ENCODE results near the gene GBP7.
A peak's percentile ranks its signal among the peaks of the same experiment; 100 is the strongest.

The GBP7 gene

DNA sequence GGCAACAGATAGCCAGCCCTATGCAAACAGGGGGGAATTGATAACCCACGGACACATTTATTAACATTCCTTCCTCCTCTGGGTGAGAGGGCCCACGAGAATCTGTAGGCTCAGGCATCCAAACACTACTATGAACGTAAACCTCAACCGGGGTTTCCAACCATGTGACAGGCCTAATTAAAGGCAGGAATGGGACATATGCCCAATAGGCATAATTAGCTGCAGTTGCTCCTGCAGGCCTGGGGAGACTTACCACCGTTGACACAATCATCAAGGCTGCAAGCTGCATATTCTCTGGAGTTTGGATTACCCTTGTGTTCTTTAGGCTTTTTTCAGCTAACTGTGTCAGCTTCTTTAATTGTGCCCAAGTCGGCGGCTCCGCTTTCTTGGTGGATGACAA is 88.6 kb downstream of the GBP7 start:
- no peak for ATAC-seq
- TF ChIP-seq PPARA (CRISPR knock-in tag; IDR thresholded peaks at IDR 0.05; ENCODE audit: borderline replicate concordance) (no peak), ZFP30 (CRISPR knock-in tag; IDR thresholded peaks at IDR 0.05) (no peak), OSR1 (CRISPR knock-in tag; IDR thresholded peaks at IDR 0.05) (no peak), ESRRG (CRISPR knock-in tag; IDR thresholded peaks at IDR 0.05) (no peak), ZNF70 (CRISPR knock-in tag; IDR thresholded peaks at IDR 0.05) (no peak), TOX (CRISPR knock-in tag; IDR thresholded peaks at IDR 0.05; ENCODE audit: borderline replicate concordance) (no peak), ZFP3 (CRISPR knock-in tag; IDR thresholded peaks at IDR 0.05) (no peak), ZNF8 (CRISPR knock-in tag; IDR thresholded peaks at IDR 0.05) (no peak), SNAI2 (CRISPR knock-in tag; IDR thresholded peaks at IDR 0.05) (no peak), TCF4 (CRISPR knock-in tag; IDR thresholded peaks at IDR 0.05; ENCODE audit: borderline replicate concordance) (no peak), ZC3H10 (CRISPR knock-in tag; IDR thresholded peaks at IDR 0.05) (no peak), ISL1 (CRISPR knock-in tag; IDR thresholded peaks at IDR 0.05) (no peak), GLIS3 (CRISPR knock-in tag; IDR thresholded peaks at IDR 0.05) (no peak), TSHZ2 (CRISPR knock-in tag; IDR thresholded peaks at IDR 0.05) (no peak), RARB (CRISPR knock-in tag; IDR thresholded peaks at IDR 0.05) (no peak), ZNF565 (CRISPR knock-in tag; conservative IDR thresholded peaks at IDR 0.05; ENCODE audit: low read depth) (no peak)

GRCh38 chr1:89085781-89086180 is 90.0 kb downstream of the GBP7 start:
- TF ChIP-seq ZFP3 (CRISPR knock-in tag; IDR thresholded peaks at IDR 0.05) (no peak), ZNF8 (CRISPR knock-in tag; IDR thresholded peaks at IDR 0.05) (no peak), RARB (CRISPR knock-in tag; IDR thresholded peaks at IDR 0.05) (no peak), ISL1 (CRISPR knock-in tag; IDR thresholded peaks at IDR 0.05) (no peak), TSHZ2 (CRISPR knock-in tag; IDR thresholded peaks at IDR 0.05) (no peak), SNAI2 (CRISPR knock-in tag; IDR thresholded peaks at IDR 0.05) (no peak), BACH2 (CRISPR knock-in tag; IDR thresholded peaks at IDR 0.05; ENCODE audit: borderline replicate concordance) (no peak), ESRRG (CRISPR knock-in tag; IDR thresholded peaks at IDR 0.05) (no peak), OSR1 (CRISPR knock-in tag; IDR thresholded peaks at IDR 0.05) (no peak), ZFP30 (CRISPR knock-in tag; IDR thresholded peaks at IDR 0.05) (no peak), POU6F1 (CRISPR knock-in tag; IDR thresholded peaks at IDR 0.05; ENCODE audit: borderline replicate concordance, low read depth) (no peak), TOX (CRISPR knock-in tag; IDR thresholded peaks at IDR 0.05; ENCODE audit: borderline replicate concordance) (no peak), ARNTL (CRISPR knock-in tag; IDR thresholded peaks at IDR 0.05; ENCODE audit: borderline replicate concordance, low read depth) (no peak), ZNF565 (CRISPR knock-in tag; conservative IDR thresholded peaks at IDR 0.05; ENCODE audit: low read depth) (no peak), CREB5 (CRISPR knock-in tag; IDR thresholded peaks at IDR 0.05; ENCODE audit: low read depth) (no peak), PPARA (CRISPR knock-in tag; IDR thresholded peaks at IDR 0.05; ENCODE audit: borderline replicate concordance) (no peak)
- TF ChIP-seq, protein P1, sequence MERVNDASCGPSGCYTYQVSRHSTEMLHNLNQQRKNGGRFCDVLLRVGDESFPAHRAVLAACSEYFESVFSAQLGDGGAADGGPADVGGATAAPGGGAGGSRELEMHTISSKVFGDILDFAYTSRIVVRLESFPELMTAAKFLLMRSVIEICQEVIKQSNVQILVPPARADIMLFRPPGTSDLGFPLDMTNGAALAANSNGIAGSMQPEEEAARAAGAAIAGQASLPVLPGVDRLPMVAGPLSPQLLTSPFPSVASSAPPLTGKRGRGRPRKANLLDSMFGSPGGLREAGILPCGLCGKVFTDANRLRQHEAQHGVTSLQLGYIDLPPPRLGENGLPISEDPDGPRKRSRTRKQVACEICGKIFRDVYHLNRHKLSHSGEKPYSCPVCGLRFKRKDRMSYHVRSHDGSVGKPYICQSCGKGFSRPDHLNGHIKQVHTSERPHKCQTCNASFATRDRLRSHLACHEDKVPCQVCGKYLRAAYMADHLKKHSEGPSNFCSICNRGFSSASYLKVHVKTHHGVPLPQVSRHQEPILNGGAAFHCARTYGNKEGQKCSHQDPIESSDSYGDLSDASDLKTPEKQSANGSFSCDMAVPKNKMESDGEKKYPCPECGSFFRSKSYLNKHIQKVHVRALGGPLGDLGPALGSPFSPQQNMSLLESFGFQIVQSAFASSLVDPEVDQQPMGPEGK (CRISPR knock-in tag; IDR thresholded peaks at IDR 0.05; ENCODE audit: borderline replicate concordance) = no peak
- peak; percentile 93 for ATAC-seq

All from SK-N-SH treated with all-trans-retinoic acid at 6 μM for 48 hours (cell line).